Measurements from ENCODE around the gene AGBL4.

AGBL4 gene

DNA sequence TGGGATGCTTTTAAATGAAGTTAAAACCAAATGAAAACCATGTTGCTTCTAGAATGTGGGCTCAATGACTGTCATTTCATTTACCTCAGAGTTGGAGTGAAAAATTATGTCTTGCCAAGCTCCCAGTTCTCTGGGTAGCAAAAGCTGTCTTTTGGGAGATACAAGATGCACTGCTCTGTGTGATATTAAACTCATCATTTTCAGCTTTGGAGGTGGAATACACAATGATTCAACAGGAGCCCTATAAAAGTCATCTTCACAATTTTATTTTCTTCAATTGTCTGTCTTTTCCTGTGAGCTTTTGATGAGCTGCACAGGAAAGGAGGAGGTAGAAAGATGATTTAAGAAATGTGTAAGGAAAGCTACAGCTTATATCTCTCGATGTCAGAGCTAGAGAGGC is 1431.4 kb downstream of the AGBL4 start:
- DNase-seq (ENCODE audit: low read depth in 2 of 2): no peak

- DNase-seq (ENCODE audit: low read depth in 2 of 2): no peak
Measured at GRCh38 chr1:48591181-48591580, 1432.6 kb downstream of the AGBL4 start.

DNA sequence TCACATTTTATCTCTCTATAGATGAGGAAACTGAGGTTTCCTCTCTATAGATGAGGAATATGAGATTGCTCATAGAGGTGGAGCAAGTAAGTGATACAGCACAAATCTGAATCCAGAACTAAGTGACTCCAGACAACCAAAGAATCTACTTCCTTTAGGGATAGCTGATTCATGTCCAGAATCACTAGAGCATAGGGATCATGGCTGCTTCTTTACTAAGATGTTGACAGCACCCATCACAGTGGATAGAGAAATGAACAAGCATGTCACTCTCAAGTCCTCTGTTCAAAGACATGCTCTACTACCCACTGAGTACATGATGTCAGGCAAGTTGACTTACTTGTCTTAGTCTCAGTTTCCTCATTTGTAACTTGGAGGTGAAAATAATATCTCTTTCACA is 1435.7 kb downstream of the AGBL4 start:
- no peak for DNase-seq (ENCODE audit: low read depth in 2 of 2)

DNA sequence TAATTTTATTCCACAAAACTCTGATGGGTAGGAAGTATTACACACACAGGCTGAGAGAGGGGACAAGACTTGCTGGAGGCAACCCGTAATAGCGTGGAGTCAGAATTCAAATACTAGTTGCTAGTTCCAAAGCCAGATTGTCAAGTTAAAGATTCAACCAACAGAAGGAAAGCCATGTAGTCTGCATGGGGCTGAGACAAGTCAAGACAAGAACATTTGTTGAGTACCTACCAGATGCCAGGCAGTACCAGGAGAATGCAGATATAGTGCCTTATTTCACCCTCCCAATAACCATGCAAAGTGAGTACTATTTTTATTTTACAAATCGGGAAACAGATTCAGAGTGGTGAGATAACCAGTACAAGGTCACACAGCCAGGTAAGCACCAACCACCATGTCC is 1441.3 kb downstream of the AGBL4 start:
- DNase-seq (ENCODE audit: low read depth in 2 of 2): no peak

DNA sequence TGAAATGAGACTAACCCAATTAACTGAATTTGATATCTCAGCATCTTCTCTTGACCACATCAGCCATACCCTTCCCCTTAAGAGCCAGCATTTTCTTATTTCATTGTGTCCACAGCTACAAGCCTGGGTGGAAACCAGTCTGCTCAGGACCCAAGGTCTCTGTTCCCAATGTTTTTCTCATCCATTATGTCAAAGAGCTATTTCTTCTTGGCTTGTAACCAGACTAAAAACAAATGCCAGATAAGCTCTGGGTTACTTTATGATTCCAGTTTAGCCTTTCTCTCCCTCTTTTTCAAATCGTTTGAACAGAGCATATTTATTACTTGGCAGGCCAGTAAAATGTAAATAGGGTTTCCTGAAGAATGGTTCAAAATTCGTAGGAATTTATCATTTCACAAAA is 1442.5 kb downstream of the AGBL4 start:
- DNase-seq (ENCODE audit: low read depth in 2 of 2): no peak

DNA sequence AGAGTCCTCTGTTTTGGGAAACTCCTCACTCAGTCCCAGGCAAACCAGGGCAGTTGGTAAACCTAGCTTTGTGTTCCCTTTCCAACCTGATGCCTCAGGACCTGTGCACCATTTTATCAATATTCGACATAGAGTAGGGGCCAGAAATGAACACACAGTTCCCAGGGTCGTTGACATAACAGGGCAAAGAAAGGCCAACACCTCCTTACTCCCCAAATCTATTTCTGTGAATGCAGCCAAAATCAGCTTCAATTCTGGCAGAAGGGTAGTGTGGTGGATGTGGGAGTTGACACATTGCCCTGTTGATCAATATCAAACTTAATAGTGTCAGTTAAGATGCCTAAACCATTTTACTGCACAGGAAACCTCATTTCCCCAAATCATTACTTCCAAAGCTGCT is 1447.2 kb downstream of the AGBL4 start:
- DNase-seq (ENCODE audit: low read depth in 2 of 2): no peak

DNA sequence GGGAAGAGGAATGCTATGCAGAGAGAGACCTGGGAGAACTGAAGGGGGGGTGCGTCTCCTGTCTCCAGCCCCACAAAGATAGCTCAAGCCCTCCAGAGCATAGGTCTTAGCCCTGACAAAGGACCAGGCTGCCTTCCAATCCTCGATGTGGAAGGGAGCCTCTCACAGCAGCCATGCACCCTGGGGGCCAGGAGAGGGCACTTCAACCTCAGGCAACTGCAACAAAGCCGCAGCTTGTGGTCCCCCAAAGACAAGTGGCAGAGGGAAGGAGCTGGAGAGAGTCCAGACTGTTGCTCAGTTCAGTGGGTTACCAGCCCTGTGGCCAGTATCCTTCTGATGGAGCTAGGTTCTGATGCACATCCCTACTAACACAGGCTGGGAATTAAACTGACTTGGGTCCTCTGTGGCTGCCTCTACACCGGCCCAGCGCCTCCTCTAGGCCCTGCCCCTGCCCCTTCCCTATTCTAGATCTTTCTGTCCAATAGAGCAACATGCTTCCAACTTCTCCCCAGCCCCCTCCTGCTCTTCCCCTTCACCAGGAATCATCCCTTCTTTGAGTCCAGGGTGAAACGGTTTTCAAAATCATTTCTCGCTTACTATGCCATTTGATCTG is 1451.0 kb downstream of the AGBL4 start:
- DNase-seq (ENCODE audit: low read depth in 2 of 2): peak; percentile 9 to 16

DNA sequence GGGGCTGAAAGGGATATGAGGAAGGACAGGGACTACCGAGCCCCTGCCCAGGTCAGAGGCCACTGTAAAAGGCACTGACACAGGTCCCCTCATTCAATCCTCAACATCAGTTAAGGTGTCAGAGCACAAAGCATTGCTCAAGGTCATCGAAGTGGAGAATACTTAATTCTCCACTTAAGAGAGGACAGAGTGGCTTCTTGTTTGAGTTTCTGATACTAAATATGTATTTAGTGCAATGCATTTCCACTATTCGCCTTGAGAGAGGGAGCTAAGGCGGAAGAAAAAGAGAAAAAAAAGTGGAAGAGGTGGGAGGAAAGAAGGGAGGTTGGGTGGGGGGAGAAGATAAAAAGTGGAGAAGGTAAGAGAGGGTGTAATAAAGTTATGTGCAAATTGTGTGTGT is 1451.6 kb downstream of the AGBL4 start:
- no peak for DNase-seq (ENCODE audit: low read depth in 2 of 2)

- no peak for DNase-seq (ENCODE audit: low read depth in 2 of 2)
Measured at GRCh38 chr1:48571303-48571987, 1452.3 kb downstream of the AGBL4 start.

- no peak for DNase-seq (ENCODE audit: low read depth in 2 of 2)
Measured at GRCh38 chr1:48570568-48570967, 1453.2 kb downstream of the AGBL4 start.

DNA sequence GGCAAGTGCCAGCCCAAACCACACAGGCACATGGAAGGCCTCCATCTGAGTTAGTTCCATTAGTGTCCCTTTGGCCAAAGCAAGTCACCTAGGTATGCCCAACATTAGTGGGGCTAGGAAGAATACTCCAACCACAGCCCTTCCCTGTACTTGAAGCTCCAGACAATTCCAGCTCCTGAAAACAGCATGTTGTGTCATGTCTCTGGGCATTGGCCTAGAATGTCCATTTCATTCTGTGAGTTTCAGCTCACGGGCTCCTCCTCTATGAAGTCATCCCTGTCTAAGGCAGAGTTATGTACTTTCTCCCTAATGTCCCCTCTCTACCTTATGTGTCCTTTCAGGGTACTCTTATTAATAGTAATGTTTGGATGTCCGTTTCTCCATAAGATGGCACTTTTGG is 1455.3 kb downstream of the AGBL4 start:
- DNase-seq (ENCODE audit: low read depth in 2 of 2): no peak

DNA sequence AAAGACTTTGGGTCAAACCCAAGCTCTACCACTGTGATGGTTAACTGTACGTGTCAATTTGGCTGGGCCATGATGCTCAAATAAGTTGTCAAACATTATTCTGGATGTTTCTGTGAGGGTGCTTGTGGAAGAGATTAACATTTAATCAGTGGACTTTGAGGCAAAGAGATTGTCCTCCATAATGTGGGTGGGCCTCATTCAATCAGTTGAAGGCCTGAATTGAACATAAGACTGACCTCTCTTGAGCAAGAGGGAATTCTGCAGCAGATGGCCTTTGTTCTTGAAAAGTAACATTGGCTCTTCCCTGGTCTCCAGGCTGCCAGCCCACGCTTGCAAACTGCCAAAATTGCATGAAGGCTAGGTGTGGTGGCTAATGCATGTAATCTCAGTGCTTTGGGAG is 1457.3 kb downstream of the AGBL4 start:
- no peak for DNase-seq (ENCODE audit: low read depth in 2 of 2)

DNA sequence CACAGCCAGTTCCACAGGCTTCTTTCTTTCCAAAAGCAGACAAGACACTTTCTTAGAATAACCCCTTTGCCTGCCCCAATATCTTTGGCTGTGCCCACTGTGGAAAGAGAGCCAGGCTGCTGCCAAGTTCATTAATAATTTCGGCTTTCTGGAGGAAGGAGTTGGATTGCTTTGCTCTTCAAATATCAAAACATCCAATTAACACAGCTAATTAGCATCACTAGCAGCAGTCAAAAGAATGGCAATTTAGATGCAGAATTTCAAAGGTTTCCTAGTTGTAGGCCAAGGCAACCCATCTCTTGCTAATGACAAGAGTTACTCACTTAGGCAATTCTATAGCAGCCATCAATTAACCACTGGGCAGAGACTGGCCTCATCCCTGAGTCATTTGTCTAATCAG is 1460.7 kb downstream of the AGBL4 start:
- no peak for DNase-seq (ENCODE audit: low read depth in 2 of 2)

DNA sequence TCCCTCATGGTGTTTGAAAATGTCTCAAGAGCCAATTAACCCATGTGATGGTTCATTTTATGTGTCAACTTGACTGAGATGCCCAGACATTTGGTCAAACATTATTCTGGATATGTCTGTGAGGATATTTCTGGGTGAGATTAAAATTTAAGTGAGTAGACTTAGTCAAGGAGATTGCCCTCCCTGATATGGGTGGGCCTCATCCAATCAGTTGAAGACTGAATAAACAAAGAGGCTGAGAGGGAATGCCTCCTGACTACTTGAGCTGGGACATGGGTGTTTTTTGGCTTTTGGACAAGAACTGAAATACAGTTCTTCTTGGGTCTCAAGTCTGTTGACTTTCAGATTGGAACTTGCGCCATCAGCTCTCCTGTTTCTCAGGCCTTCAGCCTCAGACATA is 1462.3 kb downstream of the AGBL4 start:
- no peak for DNase-seq (ENCODE audit: low read depth in 2 of 2)

DNA sequence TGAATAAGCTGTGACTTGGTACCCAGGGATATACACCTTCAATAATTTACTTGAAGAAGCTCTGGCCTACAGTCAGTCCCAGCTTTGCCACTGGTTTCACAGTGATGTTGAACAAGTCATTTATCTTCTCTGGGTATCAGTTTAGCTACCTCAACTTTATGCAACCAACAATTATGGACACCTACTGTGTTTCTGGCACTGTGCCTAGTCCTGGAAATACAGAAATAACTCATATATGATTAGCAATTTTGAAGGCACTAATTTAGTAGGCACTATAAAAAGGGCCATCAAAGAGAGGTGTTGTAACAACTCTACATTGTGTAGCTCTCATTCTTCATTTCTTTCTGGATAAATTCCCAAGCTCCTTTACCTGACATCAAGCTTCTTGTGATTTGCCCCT is 1463.2 kb downstream of the AGBL4 start:
- no peak for DNase-seq (ENCODE audit: low read depth in 2 of 2)

GRCh38 chr1:48560116-48560515 is 1463.6 kb downstream of the AGBL4 start:
- DNase-seq (ENCODE audit: low read depth in 2 of 2): no peak

- no peak for DNase-seq (ENCODE audit: low read depth in 2 of 2)
Measured at GRCh38 chr1:48558366-48558765, 1465.4 kb downstream of the AGBL4 start.

DNA sequence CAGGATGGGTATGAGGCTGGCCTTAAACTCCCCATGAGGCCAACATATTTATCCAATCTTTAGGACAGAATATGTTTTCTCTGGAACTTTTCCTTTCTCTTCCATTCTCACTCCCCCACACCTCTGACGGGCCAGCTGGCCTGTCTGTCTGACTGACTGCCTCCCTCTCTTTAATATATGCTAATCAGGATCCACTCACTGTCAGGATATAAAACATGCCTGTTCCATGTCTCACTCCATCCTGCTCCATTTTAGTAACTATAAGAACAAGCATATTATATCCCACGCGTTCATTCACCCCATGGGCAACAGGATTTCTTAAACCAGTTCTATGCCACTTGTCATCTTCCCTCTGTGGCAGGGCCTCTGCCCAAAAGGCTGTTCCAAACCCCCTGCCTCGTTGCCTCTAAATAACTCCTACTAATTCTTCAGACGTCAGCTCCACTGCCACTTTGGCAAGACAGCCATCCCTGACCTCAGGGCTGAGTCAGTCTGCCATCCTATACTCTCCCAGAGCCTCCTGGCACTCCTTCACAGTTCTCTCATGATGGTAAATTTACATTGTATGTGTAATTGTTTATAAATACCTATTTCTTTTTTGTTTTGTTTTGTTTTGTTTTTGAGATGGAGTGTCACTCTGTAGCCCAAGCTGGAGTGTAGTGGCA is 1467.4 kb downstream of the AGBL4 start:
- no peak for DNase-seq (ENCODE audit: low read depth in 2 of 2)

GRCh38 chr1:48555271-48555670 is 1468.5 kb downstream of the AGBL4 start:
- no peak for DNase-seq (ENCODE audit: low read depth in 2 of 2)

- DNase-seq (ENCODE audit: low read depth in 2 of 2): no peak
Measured at GRCh38 chr1:48552903-48553606, 1470.7 kb downstream of the AGBL4 start.

DNA sequence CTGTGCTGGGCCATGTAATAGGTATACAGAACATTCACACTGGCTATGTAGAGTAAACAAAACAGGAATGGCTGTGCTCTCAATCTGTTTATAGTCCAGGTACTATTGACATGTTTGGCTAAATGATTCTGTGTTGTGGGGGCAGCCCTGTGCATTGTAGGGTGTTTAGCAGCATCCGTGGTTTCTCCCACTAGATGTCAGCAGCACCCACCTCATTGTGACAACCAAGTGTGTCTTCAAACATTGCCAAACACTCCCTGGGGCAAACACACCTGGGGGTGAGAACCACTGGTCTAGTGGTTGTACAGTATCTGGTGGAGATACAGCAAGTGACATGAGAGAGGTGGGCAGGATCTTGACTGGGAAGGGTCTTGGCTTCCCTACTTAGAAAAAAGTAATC is 1471.3 kb downstream of the AGBL4 start:
- no peak for DNase-seq (ENCODE audit: low read depth in 2 of 2)

- no peak for DNase-seq (ENCODE audit: low read depth in 2 of 2)
Measured at GRCh38 chr1:48548985-48549384, 1474.8 kb downstream of the AGBL4 start.
